C4-2B (cell line): ENCODE data around the gene GRK3.
"Not testable (repeated sequence)": the region's sequence is repeated elsewhere in the genome, so short reads cannot be mapped to it uniquely, and the experiment has no call there.

ENCODE experiments used
- H3K27ac ChIP-seq: fragments of 450-650 bp; 2 replicates; pipeline ENCODE4 v1.5.1; 2017
- ZFX ChIP-seq: fragments of 450-650 bp; IDR thresholded peaks from 2 replicates; pipeline ENCODE4 v1.6.1; 2017
- TF ChIP-seq, protein P1 (sequence below): fragments of 450-650 bp; conservative IDR thresholded peaks from 2 replicates; pipeline ENCODE4 v1.5.1; 2017; ENCODE audit warnings: mild to moderate bottlenecking

Gene GRK3

DNA sequence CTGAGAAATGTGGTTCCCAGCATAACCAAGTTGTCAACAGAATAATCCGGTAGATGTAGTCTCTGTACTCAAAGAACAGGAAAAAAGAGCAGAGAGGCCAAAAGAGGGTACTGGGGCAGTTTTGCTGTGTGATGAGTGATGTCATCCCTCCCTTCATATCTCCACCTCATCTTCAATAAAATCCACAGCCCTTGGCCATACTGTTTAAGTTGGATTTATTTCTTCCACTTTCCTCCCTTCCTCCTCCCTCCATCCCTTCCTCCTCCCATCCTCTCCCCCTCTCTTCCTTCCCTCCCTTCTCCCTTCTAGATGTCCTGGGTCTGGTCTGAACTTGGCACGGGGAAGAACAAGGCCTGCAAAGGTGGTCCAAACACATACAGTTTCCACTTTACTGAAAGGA, 18.2 kb upstream of the GRK3 start:
- H3K27ac ChIP-seq, result no peak overlapping the region
- no peak for TF ChIP-seq ZFX
- TF ChIP-seq, protein P1, sequence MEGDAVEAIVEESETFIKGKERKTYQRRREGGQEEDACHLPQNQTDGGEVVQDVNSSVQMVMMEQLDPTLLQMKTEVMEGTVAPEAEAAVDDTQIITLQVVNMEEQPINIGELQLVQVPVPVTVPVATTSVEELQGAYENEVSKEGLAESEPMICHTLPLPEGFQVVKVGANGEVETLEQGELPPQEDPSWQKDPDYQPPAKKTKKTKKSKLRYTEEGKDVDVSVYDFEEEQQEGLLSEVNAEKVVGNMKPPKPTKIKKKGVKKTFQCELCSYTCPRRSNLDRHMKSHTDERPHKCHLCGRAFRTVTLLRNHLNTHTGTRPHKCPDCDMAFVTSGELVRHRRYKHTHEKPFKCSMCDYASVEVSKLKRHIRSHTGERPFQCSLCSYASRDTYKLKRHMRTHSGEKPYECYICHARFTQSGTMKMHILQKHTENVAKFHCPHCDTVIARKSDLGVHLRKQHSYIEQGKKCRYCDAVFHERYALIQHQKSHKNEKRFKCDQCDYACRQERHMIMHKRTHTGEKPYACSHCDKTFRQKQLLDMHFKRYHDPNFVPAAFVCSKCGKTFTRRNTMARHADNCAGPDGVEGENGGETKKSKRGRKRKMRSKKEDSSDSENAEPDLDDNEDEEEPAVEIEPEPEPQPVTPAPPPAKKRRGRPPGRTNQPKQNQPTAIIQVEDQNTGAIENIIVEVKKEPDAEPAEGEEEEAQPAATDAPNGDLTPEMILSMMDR, result no peak

DNA sequence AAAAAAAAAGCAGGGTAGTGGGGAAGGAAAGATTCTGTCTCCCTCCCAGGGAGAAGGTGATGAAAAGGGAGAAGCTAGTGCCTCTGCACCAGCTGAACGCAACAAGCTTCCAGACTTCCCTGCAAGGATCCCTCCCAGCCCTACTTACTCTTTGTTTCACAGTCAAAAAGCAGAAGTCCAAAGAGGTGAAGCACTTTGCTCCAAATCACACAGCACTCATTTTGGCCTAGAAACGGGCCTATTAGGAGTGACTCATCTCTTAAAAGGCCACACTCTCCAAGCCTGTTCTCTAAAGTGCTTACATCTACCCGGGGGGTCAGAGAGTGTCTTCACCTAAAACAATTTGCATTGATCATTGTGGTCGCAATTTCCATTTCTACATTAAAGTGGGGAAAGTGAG, 17.7 kb upstream of the GRK3 start:
- H3K27ac ChIP-seq, result no peak overlapping the region
- TF ChIP-seq, protein P1, result no peak
- no peak for TF ChIP-seq ZFX

GRCh38 chr22:25548866-25549464, 15.5 kb upstream of the GRK3 start:
- H3K27ac ChIP-seq, result no peak overlapping the region
- TF ChIP-seq ZFX, result no peak
- TF ChIP-seq, protein P1, result no peak

DNA sequence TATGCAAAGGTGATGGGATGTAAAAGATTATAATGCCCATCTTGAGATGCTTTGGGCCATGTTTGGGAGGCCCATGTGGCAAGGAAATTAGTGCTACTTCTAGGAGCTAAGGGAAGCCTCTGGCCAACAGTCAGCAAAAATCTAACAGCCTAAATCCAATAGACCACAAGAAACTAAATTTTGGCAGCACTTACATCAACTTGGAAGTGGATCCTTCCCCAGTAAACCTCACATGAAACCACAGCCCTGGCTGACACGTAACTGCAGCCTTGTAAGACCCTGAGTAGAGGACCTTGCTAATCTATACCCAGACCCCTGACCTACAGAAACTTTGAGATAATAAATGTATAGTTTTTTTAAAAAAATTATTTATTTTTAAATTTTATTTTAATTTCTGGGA, 13.1 kb upstream of the GRK3 start:
- H3K27ac ChIP-seq, result no peak overlapping the region
- no peak for TF ChIP-seq ZFX
- TF ChIP-seq, protein P1, result no peak

GRCh38 chr22:25552405-25552804, 12.1 kb upstream of the GRK3 start:
- H3K27ac ChIP-seq, result not testable (repeated sequence)

DNA sequence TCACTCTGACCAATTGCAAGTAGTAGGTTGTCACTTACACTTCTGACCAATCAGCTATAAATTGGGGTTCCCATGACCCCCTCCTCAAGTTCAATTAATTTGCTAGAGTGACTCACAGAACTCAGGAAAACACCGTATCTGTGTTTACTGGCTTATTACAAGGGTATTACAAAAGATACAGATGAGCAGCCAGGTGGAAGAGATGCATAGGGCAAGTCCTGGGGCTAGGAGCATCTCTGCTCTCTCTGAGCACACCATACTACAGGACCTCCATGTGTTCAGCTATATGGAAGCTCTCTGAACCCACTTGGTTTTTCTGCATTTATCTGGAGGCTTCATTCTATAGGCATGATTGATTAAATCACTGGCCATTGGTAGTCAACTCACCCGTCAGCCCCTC, 11.3 kb upstream of the GRK3 start:
- TF ChIP-seq, protein P1, result no peak
- no peak for TF ChIP-seq ZFX
- no peak overlapping the region for H3K27ac ChIP-seq

DNA sequence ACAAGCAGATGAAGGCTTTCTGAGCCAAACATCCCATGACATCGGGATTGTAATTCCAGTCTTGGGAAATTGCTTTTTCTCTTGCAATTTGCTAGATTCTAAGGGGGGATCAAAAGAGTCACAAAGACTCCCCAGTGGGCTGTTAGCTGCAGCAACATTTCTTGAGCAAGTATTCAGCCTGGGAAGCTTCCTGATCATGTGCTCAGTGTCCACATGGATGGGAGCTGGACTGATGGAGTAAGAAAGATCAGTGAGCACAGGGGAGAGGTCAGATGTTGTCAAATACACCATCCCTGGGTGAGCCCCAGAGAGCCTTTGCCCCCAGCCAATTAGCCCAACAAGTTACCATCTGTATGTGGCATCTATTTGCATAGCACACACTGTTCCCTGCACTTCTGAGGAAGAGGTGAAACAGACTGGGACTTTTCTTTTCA, 10.2 kb upstream of the GRK3 start:
- no peak for TF ChIP-seq ZFX
- TF ChIP-seq, protein P1, result no peak
- no peak overlapping the region for H3K27ac ChIP-seq

DNA sequence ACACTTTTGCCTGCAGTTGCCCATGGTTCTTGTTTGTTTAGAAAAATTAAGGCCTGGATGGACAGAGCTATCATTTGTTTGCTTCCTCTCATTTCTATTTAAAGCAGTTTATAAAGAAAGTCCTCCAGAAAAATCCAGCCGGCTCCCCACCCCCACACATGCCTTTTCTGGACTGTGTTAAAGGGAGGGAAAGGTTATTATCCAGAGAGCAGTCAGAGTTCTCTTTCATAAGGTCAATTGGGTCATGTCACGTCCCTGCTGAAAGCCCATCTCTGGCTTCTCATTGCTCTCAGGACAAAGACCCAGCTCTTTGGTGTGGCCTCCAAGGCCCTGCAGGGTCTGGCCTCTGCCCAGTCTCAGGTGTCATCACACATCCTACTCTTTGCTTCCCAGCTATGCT, 9.8 kb upstream of the GRK3 start:
- TF ChIP-seq, protein P1, result no peak
- no peak for TF ChIP-seq ZFX
- no peak overlapping the region for H3K27ac ChIP-seq
